Measurements from ENCODE around the gene STX2. TPM values are rescaled to one million over a fixed set of nuclear protein-coding genes. Genes with fewer than 3 reads are reported as not detected.

The STX2 gene
- total RNA-seq, 2 donors from 2014 or later: 2.9 to 7.1 TPM

- DNase-seq: peak; percentile 49 to 89
- intact Hi-C loops (cut with DNase I, micrococcal nuclease): no loop called here
- peak; percentile 87 for ATAC-seq
Measured at GRCh38 chr12:130747867-130748740, 90.9 kb downstream of the STX2 start.

GRCh38 chr12:130746546-130746945 is 92.5 kb downstream of the STX2 start:
- intact Hi-C loops (cut with DNase I, micrococcal nuclease): no loop called here
- no peak for ATAC-seq
- no peak for DNase-seq

- intact Hi-C loops (cut with DNase I, micrococcal nuclease): no loop called here
Measured at GRCh38 chr12:130745921-130746320, 93.1 kb downstream of the STX2 start.

GRCh38 chr12:130744274-130744673 is 94.8 kb downstream of the STX2 start:
- intact Hi-C loops (cut with DNase I, micrococcal nuclease): no loop called here
- ATAC-seq (no peak), DNase-seq (no peak)

More at GRCh38 chr12:130745921-130746320, 93.1 kb downstream of the STX2 start:
- no peak for ATAC-seq
- DNase-seq: no peak

- ATAC-seq (no peak), DNase-seq (no peak)
- intact Hi-C loops (cut with DNase I, micrococcal nuclease): no loop called here
Measured at GRCh38 chr12:130743606-130744005, 95.4 kb downstream of the STX2 start.

- intact Hi-C loops (cut with DNase I, micrococcal nuclease): no loop called here
- DNase-seq (no peak), ATAC-seq (no peak)
Measured at GRCh38 chr12:130743176-130743575, 95.9 kb downstream of the STX2 start.

GRCh38 chr12:130742716-130743115 is 96.3 kb downstream of the STX2 start:
- ATAC-seq: no peak
- intact Hi-C loops (cut with DNase I, micrococcal nuclease): no loop called here
- DNase-seq: no peak

GRCh38 chr12:130742112-130742511 is 96.9 kb downstream of the STX2 start:
- DNase-seq (no peak), ATAC-seq (no peak)
- intact Hi-C loops (cut with DNase I, micrococcal nuclease): no loop called here

Other genes starting within 250 kb of the STX2 start
- gene RIMBP2, start 123.0 kb downstream of the STX2 start, total RNA-seq: 1 to 10 TPM; 5.6 to 6.0 TPM
- 100 to 1,000 TPM; 266 to 344 TPM for gene RAN, start 32.8 kb upstream of the STX2 start, total RNA-seq
- 1 to 10 TPM; 4.0 to 5.8 TPM for gene ADGRD1, start 114.7 kb upstream of the STX2 start, total RNA-seq